Tibial artery (tissue), 4 donors: ENCODE results near the gene SLC45A2.
"Not testable (repeated sequence)": the region's sequence is repeated elsewhere in the genome, so short reads cannot be mapped to it uniquely, and the experiment has no call there.

Experiments
- DNase-seq, 2 donors: peaks; one replicate each; pipeline ENCODE4 v3.0.0-alpha.2; 2019
- H3K27ac ChIP-seq, 2 donors: fragments of 200-600 bp; sonication (generic) in 1 of 2; 1 replicate in 1 of 2; 2 replicates in 1 of 2; pipeline ENCODE4 v1.5.1; 2018 to 2019; ENCODE audit warnings: mild to moderate bottlenecking in 1 of 2
- H3K27me3 ChIP-seq, 2 donors: fragments of 200-600 bp; sonication (generic) in 1 of 2; one replicate each; pipeline versions ENCODE4 v1.5.1 to v1.6.0; 2016 to 2019
- H3K36me3 ChIP-seq, 3 donors: fragments of 200-600 bp; sonication (generic) in 2 of 3; one replicate each; pipeline ENCODE4 v1.5.1; 2016 to 2019; ENCODE audit warnings: mild to moderate bottlenecking in 2 of 3
- H3K4me1 ChIP-seq, 4 donors: fragments of 200-600 bp; sonication (generic) in 2 of 4; 1 replicate in 3 of 4; 2 replicates in 1 of 4; pipeline ENCODE4 v1.5.1; 2016 to 2019
- H3K4me3 ChIP-seq, 2 donors: fragments of 200-600 bp; sonication (generic) in 1 of 2; 1 replicate in 1 of 2; 2 replicates in 1 of 2; pipeline ENCODE4 v1.5.1; 2018 to 2019; ENCODE audit warnings: mild to moderate bottlenecking in 2 of 2
- H3K9me3 ChIP-seq, 3 donors: fragments of 200-600 bp; sonication (generic) in 1 of 3; one replicate each; pipeline ENCODE4 v1.5.1; 2016 to 2019
- CTCF ChIP-seq, 2 experiments: fragments of 200-600 bp in 1 of 2; fragments of 450-650 bp in 1 of 2; IDR thresholded peaks; one replicate each; pipeline ENCODE4 v1.5.1; 2017 to 2019; ENCODE audit warnings: antibody characterized with exemption in 2 of 2, mild to moderate bottlenecking in 1 of 2, moderate library complexity in 1 of 2
- intact Hi-C: fragments of 100-400 bp; cut with DNase I; formaldehyde crosslinking; loops from one replicate; pipeline ENCODE4 v1.15.0; 2023; ENCODE audit warnings: low total_unique reads

SLC45A2 gene

GRCh38 chr5:33984671-33985124, at the start of gene SLC45A2:
SLC45A2 (minus strand) TSS chr5:33984693; CDS start chr5:33984583, 110 bp downstream.
- no peaks in the 10 kb centered on the region for H3K27me3 ChIP-seq
- no peaks in the 10 kb centered on the region for H3K9me3 ChIP-seq
- no peak for TF ChIP-seq CTCF (IDR thresholded peaks at IDR 0.05)
- H3K27ac ChIP-seq = no peak within 1 kb of the TSS
- H3K4me3 ChIP-seq = no peak within 1 kb of the TSS
- intact Hi-C loops = no loop called here
- no peaks in the 10 kb centered on the region for H3K4me1 ChIP-seq
- no peak for DNase-seq
- H3K36me3 ChIP-seq = peaks cover 15 to 30% (median 23%) of the 10 kb centered on the region in 3 donors

GRCh38 chr5:34031966-34032365, 47.5 kb upstream of the SLC45A2 start:
- no peak overlapping the region for H3K4me3 ChIP-seq
- H3K4me1 ChIP-seq = peaks cover 0 to 5% (median 0%) of the 10 kb centered on the region in 4 donors
- no peak overlapping the region for H3K27ac ChIP-seq
- peaks cover 0 to 26% (median 8%) of the 10 kb centered on the region in 3 donors for H3K36me3 ChIP-seq
- intact Hi-C loops = no loop called here
- H3K27me3 ChIP-seq = no peaks in the 10 kb centered on the region
- no peaks in the 10 kb centered on the region for H3K9me3 ChIP-seq
- TF ChIP-seq CTCF (IDR thresholded peaks at IDR 0.05) = no peak
- DNase-seq = no peak

- intact Hi-C loops = no loop called here
- Histone ChIP-seq H3K4me1 (no peaks in the 10 kb centered on the region), H3K4me3 (no peak overlapping the region), H3K27me3 (no peaks in the 10 kb centered on the region), H3K36me3 (peaks cover 0 to 26% (median 8%) of the 10 kb centered on the region in 3 donors), H3K27ac (no peak overlapping the region), H3K9me3 (no peaks in the 10 kb centered on the region)
- no peak for TF ChIP-seq CTCF (IDR thresholded peaks at IDR 0.05)
- DNase-seq = no peak
Measured at GRCh38 chr5:34031117-34031516, 46.6 kb upstream of the SLC45A2 start.

GRCh38 chr5:34030585-34030984, 46.1 kb upstream of the SLC45A2 start:
- H3K27me3 ChIP-seq, H3K4me3 ChIP-seq, intact Hi-C loops, DNase-seq, H3K27ac ChIP-seq, H3K9me3 ChIP-seq, H3K4me1 ChIP-seq: not testable (repeated sequence)
- H3K36me3 ChIP-seq = peaks cover 0 to 26% (median 8%) of the 10 kb centered on the region in 3 donors

- Histone ChIP-seq H3K27me3 (no peaks in the 10 kb centered on the region), H3K4me3 (no peak overlapping the region), H3K36me3 (peaks cover 0 to 21% (median 2%) of the 10 kb centered on the region in 3 donors), H3K4me1 (no peaks in the 10 kb centered on the region), H3K27ac (no peak overlapping the region), H3K9me3 (no peaks in the 10 kb centered on the region)
- no peak for DNase-seq
- intact Hi-C loops = no loop called here
- TF ChIP-seq CTCF (IDR thresholded peaks at IDR 0.05) = no peak
Measured at GRCh38 chr5:34030048-34030447, 45.6 kb upstream of the SLC45A2 start.

GRCh38 chr5:34028349-34028748, 43.9 kb upstream of the SLC45A2 start:
- Histone ChIP-seq H3K36me3 (peaks cover 0 to 21% (median 0%) of the 10 kb centered on the region in 3 donors), H3K4me3 (no peak overlapping the region), H3K27me3 (no peaks in the 10 kb centered on the region), H3K4me1 (no peaks in the 10 kb centered on the region), H3K9me3 (no peaks in the 10 kb centered on the region), H3K27ac (no peak overlapping the region)
- intact Hi-C loops = no loop called here
- DNase-seq = no peak
- no peak for TF ChIP-seq CTCF (IDR thresholded peaks at IDR 0.05)
